Gastroesophageal sphincter (tissue), 3 donors: ENCODE measurements around the gene SLC9A4.

Experiments
- CTCF ChIP-seq, 4 experiments: fragments of 200-600 bp in 2 of 4; fragments of 450-650 bp in 2 of 4; sonication (generic) in 1 of 4; IDR thresholded peaks; one replicate each; pipeline ENCODE4 v1.5.1; 2017 to 2019; ENCODE audit warnings: antibody characterized with exemption in 4 of 4, mild to moderate bottlenecking in 2 of 4, moderate library complexity in 2 of 4
- EP300 ChIP-seq: sonication (generic); formaldehyde crosslinking; IDR thresholded peaks from one replicate; pipeline ENCODE4 v1.6.1; 2017; ENCODE audit warnings: antibody characterized with exemption, mild to moderate bottlenecking
- POLR2AphosphoS5 ChIP-seq: sonication (generic); formaldehyde crosslinking; IDR thresholded peaks from one replicate; pipeline ENCODE4 v1.6.1; 2017; ENCODE audit warnings: antibody characterized with exemption

GRCh38 chr2:102428573-102428972 lies 44.5 kb upstream of the SLC9A4 start:
- TF ChIP-seq EP300 (no peak), CTCF (IDR thresholded peaks at IDR 0.05) (no peak), POLR2AphosphoS5 (no peak)
